Liver (tissue), 9 donors: ENCODE results near the gene SLBP. TPM values are rescaled to one million over a fixed set of nuclear protein-coding genes. Genes with fewer than 3 reads are reported as not detected.

Experiments used
- DNase-seq: peaks from one replicate; pipeline ENCODE4 v3.0.0-alpha.2; 2017; ENCODE audit warnings: low spot score
- H3K27ac ChIP-seq, 2 donors: one replicate each; pipeline ENCODE4 v1.7.0; 2013; ENCODE audit warnings: inconsistent platforms in 2 of 2, low read length in 2 of 2, control low read depth in 1 of 2, low read depth in 1 of 2, mild to moderate bottlenecking in 1 of 2
- H3K27me3 ChIP-seq, 4 donors: one replicate each; pipeline versions ENCODE4 v1.6.1 to v1.7.0; 2013; ENCODE audit warnings: low read length in 3 of 4, inconsistent platforms in 1 of 4, mild to moderate bottlenecking in 1 of 4, moderate library complexity in 1 of 4; ENCODE audit not compliant: control insufficient read depth in 4 of 4, insufficient read depth in 4 of 4
- H3K36me3 ChIP-seq, 4 donors: one replicate each; pipeline versions ENCODE4 v1.6.1 to v1.7.0; 2013; ENCODE audit warnings: low read length in 3 of 4, mild to moderate bottlenecking in 3 of 4, low read depth in 1 of 4, moderate library complexity in 1 of 4; ENCODE audit not compliant: control insufficient read depth in 4 of 4, insufficient read depth in 3 of 4
- H3K4me1 ChIP-seq, 4 donors: one replicate each; pipeline versions ENCODE4 v1.6.1 to v1.7.0; 2013; ENCODE audit warnings: low read length in 3 of 4, mild to moderate bottlenecking in 3 of 4, moderate library complexity in 1 of 4; ENCODE audit not compliant: control insufficient read depth in 4 of 4, insufficient read depth in 4 of 4
- H3K4me3 ChIP-seq, 3 donors: one replicate each; pipeline versions ENCODE4 v1.6.1 to v1.7.0; 2013; ENCODE audit warnings: low read length in 3 of 3, control low read depth in 1 of 3, low read depth in 1 of 3, mild to moderate bottlenecking in 1 of 3
- H3K9ac ChIP-seq, 2 donors: one replicate each; pipeline ENCODE4 v1.7.0; 2013; ENCODE audit warnings: low read length in 2 of 2, mild to moderate bottlenecking in 2 of 2, moderate library complexity in 2 of 2, control low read depth in 1 of 2, low read depth in 1 of 2
- H3K9me3 ChIP-seq, 4 donors: one replicate each; pipeline versions ENCODE4 v1.6.1 to v1.7.0; 2013; ENCODE audit warnings: low read length in 3 of 4; ENCODE audit not compliant: control insufficient read depth in 4 of 4
- ATF3 ChIP-seq: IDR thresholded peaks from 2 replicates; pipeline ENCODE4 v1.6.1; 2016; ENCODE audit warnings: antibody characterized with exemption
- EGR1 ChIP-seq, 2 donors: IDR thresholded peaks; 2 replicates each; pipeline ENCODE4 v1.6.1; 2016 to 2018; ENCODE audit warnings: antibody characterized with exemption in 2 of 2, low read depth in 2 of 2
- FOXA1 ChIP-seq: IDR thresholded peaks from 2 replicates; pipeline ENCODE4 v1.6.1; 2016; ENCODE audit warnings: antibody characterized with exemption
- FOXA2 ChIP-seq: IDR thresholded peaks from 2 replicates; pipeline ENCODE4 v1.6.1; 2016; ENCODE audit warnings: antibody characterized with exemption
- GABPA ChIP-seq, 2 donors: IDR thresholded peaks in 1 of 2; conservative IDR thresholded peaks in 1 of 2; 2 replicates each; pipeline ENCODE4 v1.6.1; 2016; ENCODE audit warnings: antibody characterized with exemption in 2 of 2, mild to moderate bottlenecking in 1 of 2, moderate library complexity in 1 of 2
- HNF4A ChIP-seq, 2 donors: conservative IDR thresholded peaks; 2 replicates each; pipeline ENCODE4 v1.6.1; 2016; ENCODE audit warnings: antibody characterized with exemption in 2 of 2, mild to moderate bottlenecking in 2 of 2
- HNF4G ChIP-seq: IDR thresholded peaks from 2 replicates; pipeline ENCODE4 v1.6.1; 2016; ENCODE audit warnings: antibody characterized with exemption
- JUND ChIP-seq, 2 donors: IDR thresholded peaks; 2 replicates each; pipeline ENCODE4 v1.6.1; 2016; ENCODE audit warnings: antibody characterized with exemption in 2 of 2
- NR2F2 ChIP-seq: IDR thresholded peaks from 2 replicates; pipeline ENCODE4 v1.6.1; 2016; ENCODE audit warnings: antibody characterized with exemption
- RAD21 ChIP-seq, 2 donors: IDR thresholded peaks; 2 replicates each; pipeline ENCODE4 v1.6.1; 2016; ENCODE audit warnings: antibody characterized with exemption in 2 of 2, mild to moderate bottlenecking in 2 of 2
- RXRA ChIP-seq, 2 donors: IDR thresholded peaks; 2 replicates each; pipeline ENCODE4 v1.6.1; 2017 to 2018; ENCODE audit warnings: antibody characterized with exemption in 2 of 2, mild to moderate bottlenecking in 1 of 2
- SP1 ChIP-seq: IDR thresholded peaks from 2 replicates; pipeline ENCODE4 v1.6.1; 2018; ENCODE audit warnings: antibody characterized with exemption, mild to moderate bottlenecking
- TAF1 ChIP-seq: conservative IDR thresholded peaks from 2 replicates; pipeline ENCODE4 v1.6.1; 2016; ENCODE audit warnings: antibody characterized with exemption, mild to moderate bottlenecking
- YY1 ChIP-seq: IDR thresholded peaks from 2 replicates; pipeline ENCODE4 v1.6.1; 2016; ENCODE audit warnings: antibody characterized with exemption, mild to moderate bottlenecking
- ZBTB33 ChIP-seq: IDR thresholded peaks from 2 replicates; pipeline ENCODE4 v1.6.1; 2016; ENCODE audit warnings: antibody characterized with exemption
- WGBS: extraction: QIAGEN DNeasy Blood & Tissue Kit; methylation state at CpG from one replicate; pipeline ENCODE4 v1.1.7; 2013; 5-methylcytosine and 5-hydroxymethylcytosine counted together
- polyA plus RNA-seq, 2 donors: library from polyadenylated mRNA; stranded (reverse) in 1 of 2; unstranded in 1 of 2; fragments of 200-250 nt in 1 of 2; fragments of >200 nt in 1 of 2; fragmentation: Nextera tagmentation in 1 of 2; extraction: Ambion mirVana in 1 of 2; gene quantifications; one replicate each; pipeline versions ENCODE4 v1.2.1 to v1.2.3, GENCODE V29; 2013 to 2015
- total RNA-seq, 2 donors: library from RNA; depleted of rRNA; stranded (reverse); fragments of >200 nt; gene quantifications; one replicate each; pipeline ENCODE4 v1.2.3, GENCODE V29; 2014
- TF ChIP-seq, protein P1 (sequence below): fragments of 150-350 bp; IDR thresholded peaks from 2 replicates; pipeline ENCODE4 v1.5.1; 2017; ENCODE audit warnings: improper control_type of control experiment, low read depth, low read length; ENCODE audit not compliant: missing input control
- TF ChIP-seq, protein P2 (sequence below): IDR thresholded peaks from 2 replicates; pipeline ENCODE4 v1.6.1; 2016; ENCODE audit warnings: antibody characterized with exemption
- donor health status: healthy.
- donor health status: healthy.
- donor health status: healthy.
- donor health status: healthy.
- donor health status: healthy.

SLBP gene
- total and polyA plus RNA-seq, 4 donors: 14.7 to 64.4 (median 17.4) TPM

GRCh38 chr4:1659104-1660043 is 52.7 kb downstream of the SLBP start:
- DNase-seq: no peak
- no peak overlapping the region for H3K9ac ChIP-seq
- no peak overlapping the region for H3K27ac ChIP-seq
- TF ChIP-seq GABPA (IDR thresholded peaks at IDR 0.05 in 1 of 2, conservative IDR thresholded peaks at IDR 0.05 in 1 of 2): no peak
- TF ChIP-seq, protein P1, sequence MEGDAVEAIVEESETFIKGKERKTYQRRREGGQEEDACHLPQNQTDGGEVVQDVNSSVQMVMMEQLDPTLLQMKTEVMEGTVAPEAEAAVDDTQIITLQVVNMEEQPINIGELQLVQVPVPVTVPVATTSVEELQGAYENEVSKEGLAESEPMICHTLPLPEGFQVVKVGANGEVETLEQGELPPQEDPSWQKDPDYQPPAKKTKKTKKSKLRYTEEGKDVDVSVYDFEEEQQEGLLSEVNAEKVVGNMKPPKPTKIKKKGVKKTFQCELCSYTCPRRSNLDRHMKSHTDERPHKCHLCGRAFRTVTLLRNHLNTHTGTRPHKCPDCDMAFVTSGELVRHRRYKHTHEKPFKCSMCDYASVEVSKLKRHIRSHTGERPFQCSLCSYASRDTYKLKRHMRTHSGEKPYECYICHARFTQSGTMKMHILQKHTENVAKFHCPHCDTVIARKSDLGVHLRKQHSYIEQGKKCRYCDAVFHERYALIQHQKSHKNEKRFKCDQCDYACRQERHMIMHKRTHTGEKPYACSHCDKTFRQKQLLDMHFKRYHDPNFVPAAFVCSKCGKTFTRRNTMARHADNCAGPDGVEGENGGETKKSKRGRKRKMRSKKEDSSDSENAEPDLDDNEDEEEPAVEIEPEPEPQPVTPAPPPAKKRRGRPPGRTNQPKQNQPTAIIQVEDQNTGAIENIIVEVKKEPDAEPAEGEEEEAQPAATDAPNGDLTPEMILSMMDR: no peak
- no peaks in the 10 kb centered on the region for H3K9me3 ChIP-seq
- peaks cover 0 to 5% (median 0%) of the 10 kb centered on the region in 4 donors for H3K36me3 ChIP-seq
- 95% methylated on average over 39 of the region's 39 CpGs for WGBS
- no peaks in the 10 kb centered on the region for H3K4me1 ChIP-seq
- no peak overlapping the region for H3K4me3 ChIP-seq
- H3K27me3 ChIP-seq: no peaks in the 10 kb centered on the region

DNA sequence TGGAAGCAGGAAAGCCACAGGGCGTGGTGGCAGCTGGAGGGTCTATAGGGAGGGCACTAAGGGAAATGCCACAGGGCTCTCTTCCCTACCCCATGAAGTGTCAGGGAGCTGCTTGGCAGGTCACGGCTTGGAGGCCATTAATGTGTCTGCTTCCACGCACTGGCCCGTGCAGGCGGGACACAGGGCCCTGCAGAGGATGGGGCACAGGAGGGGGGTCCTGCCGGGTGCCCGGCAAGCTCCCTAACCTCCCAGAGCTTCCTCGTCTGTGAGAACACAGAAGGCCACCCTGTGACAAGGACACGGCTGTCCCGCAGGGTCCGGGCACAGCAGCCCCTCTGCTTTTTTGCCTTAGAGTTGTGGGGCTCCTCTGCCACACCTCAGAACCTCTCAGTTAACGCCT is 53.5 kb downstream of the SLBP start:
- Histone ChIP-seq H3K4me1 (no peaks in the 10 kb centered on the region), H3K9me3 (no peaks in the 10 kb centered on the region), H3K27ac (no peak overlapping the region), H3K27me3 (no peaks in the 10 kb centered on the region), H3K9ac (no peak overlapping the region), H3K4me3 (no peak overlapping the region), H3K36me3 (peaks cover 0 to 5% (median 0%) of the 10 kb centered on the region in 4 donors)
- DNase-seq: no peak
- no peak for TF ChIP-seq JUND (IDR thresholded peaks at IDR 0.05)
- TF ChIP-seq FOXA2: no peak
- no peak for TF ChIP-seq TAF1
- TF ChIP-seq YY1: no peak
- no peak for TF ChIP-seq HNF4A (conservative IDR thresholded peaks at IDR 0.05)
- no peak for TF ChIP-seq NR2F2
- TF ChIP-seq, protein P2, sequence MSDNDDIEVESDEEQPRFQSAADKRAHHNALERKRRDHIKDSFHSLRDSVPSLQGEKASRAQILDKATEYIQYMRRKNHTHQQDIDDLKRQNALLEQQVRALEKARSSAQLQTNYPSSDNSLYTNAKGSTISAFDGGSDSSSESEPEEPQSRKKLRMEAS: no peak
- TF ChIP-seq SP1: no peak
- no peak for TF ChIP-seq RXRA (IDR thresholded peaks at IDR 0.05)
- no peak for TF ChIP-seq HNF4G
- 95% methylated on average over 12 of the region's 12 CpGs for WGBS

DNA sequence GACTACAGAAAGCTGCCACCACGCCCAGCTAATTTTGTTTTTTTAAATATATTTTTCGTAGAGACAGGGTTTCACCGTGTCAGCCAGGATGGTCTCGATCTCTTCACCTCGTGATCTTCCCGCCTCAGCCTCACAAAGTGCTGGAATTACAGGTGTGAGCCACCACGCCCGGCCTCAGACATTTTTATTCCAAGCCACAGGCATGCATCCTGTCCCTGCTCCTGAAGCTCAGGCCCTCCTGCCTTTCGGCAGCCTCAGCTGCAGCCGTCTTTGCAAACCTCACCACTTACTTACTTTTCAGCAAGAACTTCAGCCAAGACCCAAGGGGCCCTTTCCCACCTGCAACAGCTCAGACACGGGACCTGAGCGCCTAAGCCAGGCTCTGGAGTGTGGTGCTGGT is 54.0 kb downstream of the SLBP start:
- Histone ChIP-seq H3K36me3 (peaks cover 0 to 5% (median 0%) of the 10 kb centered on the region in 4 donors), H3K27me3 (no peaks in the 10 kb centered on the region), H3K4me1 (no peaks in the 10 kb centered on the region), H3K9ac (no peak overlapping the region), H3K27ac (no peak overlapping the region), H3K4me3 (no peak overlapping the region), H3K9me3 (no peaks in the 10 kb centered on the region)
- WGBS: 94% methylated on average over 12 of the region's 12 CpGs
- no peak for DNase-seq
- TF ChIP-seq NR2F2: no peak
- no peak for TF ChIP-seq YY1
- TF ChIP-seq, protein P1: no peak
- TF ChIP-seq HNF4A (conservative IDR thresholded peaks at IDR 0.05): no peak
- no peak for TF ChIP-seq FOXA2
- TF ChIP-seq HNF4G: no peak
- no peak for TF ChIP-seq GABPA (IDR thresholded peaks at IDR 0.05 in 1 of 2, conservative IDR thresholded peaks at IDR 0.05 in 1 of 2)
- TF ChIP-seq TAF1: no peak
- TF ChIP-seq RAD21 (IDR thresholded peaks at IDR 0.05): no peak
- no peak for TF ChIP-seq ATF3
- no peak for TF ChIP-seq JUND (IDR thresholded peaks at IDR 0.05)
- TF ChIP-seq SP1: no peak
- no peak for TF ChIP-seq EGR1 (IDR thresholded peaks at IDR 0.05; ENCODE audit: low read depth in 2 of 2)
- TF ChIP-seq ZBTB33: no peak
- TF ChIP-seq, protein P2: no peak
- no peak for TF ChIP-seq FOXA1
